Neuron (in vitro differentiated cells): Measurements from ENCODE around the gene MSGN1.
"Not testable (repeated sequence)": the region's sequence is repeated elsewhere in the genome, so short reads cannot be mapped to it uniquely, and the experiment has no call there.

Experiments used
- H2AFZ ChIP-seq: one replicate; pipeline ENCODE4 v1.6.1; 2013; ENCODE audit warnings: low read depth, mild to moderate bottlenecking, inconsistent platforms, low read length, moderate library complexity
- H3K27me3 ChIP-seq: one replicate; pipeline ENCODE4 v1.6.1; 2013; ENCODE audit warnings: low read length; ENCODE audit not compliant: insufficient read depth
- H3K36me3 ChIP-seq: one replicate; pipeline ENCODE4 v1.6.1; 2013; ENCODE audit warnings: low read length; ENCODE audit not compliant: insufficient read depth
- H3K4me1 ChIP-seq: one replicate; pipeline ENCODE4 v1.6.1; 2013; ENCODE audit warnings: low read length; ENCODE audit not compliant: insufficient read depth
- H3K4me3 ChIP-seq: 2 replicates; pipeline ENCODE4 v1.5.1; 2013; ENCODE audit warnings: mild to moderate bottlenecking, low read length, moderate library complexity
- H3K9me3 ChIP-seq: one replicate; pipeline ENCODE4 v1.6.1; 2013; ENCODE audit warnings: low read length

MSGN1 gene

GRCh38 chr2:17814601-17815000 lies 1.7 kb upstream of the MSGN1 start:
- Histone ChIP-seq H3K9me3 (no peaks in the 10 kb centered on the region), H3K4me3 (no peak overlapping the region), H3K27me3 (no peaks in the 10 kb centered on the region), H3K36me3 (no peaks in the 10 kb centered on the region), H2AFZ (no peak overlapping the region), H3K4me1 (no peaks in the 10 kb centered on the region)

DNA sequence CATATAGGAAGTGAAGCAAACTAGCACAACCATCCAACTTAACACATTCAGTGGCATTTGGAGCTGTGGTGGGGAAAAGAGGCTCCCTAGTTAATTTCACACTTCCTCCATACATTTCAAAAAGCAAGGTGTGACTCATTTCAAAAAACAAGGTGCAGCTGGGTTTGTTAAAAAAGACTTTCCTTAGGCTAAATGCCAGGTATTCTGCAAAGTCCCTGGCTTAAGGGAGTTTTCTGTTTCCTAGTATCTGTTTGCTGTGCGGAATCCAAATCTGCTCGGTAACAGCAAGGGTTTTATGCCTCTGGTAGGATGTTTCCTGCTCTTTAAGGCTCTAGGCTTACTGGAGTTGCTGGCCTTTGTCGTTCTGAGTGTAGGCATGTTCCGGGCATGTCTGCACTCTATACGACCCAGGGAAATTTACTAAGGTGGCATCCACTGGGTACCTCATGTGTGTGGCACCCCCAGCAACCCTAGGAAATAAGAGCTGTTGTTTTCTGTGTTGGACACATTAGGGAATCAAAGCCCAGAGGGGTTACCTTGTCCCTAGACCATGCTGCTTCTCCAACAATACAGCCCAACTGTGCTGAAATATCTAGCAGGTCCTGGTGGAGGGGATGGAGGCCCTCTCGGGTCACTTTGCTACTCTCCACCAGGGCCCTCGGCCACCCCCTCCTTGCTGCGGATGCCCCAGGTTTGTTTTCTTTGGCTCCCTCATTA lies 634 bp upstream of the MSGN1 start:
- Histone ChIP-seq H3K36me3 (no peaks in the 10 kb centered on the region), H3K4me3 (no peak overlapping the region), H3K4me1 (no peaks in the 10 kb centered on the region), H2AFZ (no peak overlapping the region), H3K27me3 (no peaks in the 10 kb centered on the region), H3K9me3 (no peaks in the 10 kb centered on the region)

DNA sequence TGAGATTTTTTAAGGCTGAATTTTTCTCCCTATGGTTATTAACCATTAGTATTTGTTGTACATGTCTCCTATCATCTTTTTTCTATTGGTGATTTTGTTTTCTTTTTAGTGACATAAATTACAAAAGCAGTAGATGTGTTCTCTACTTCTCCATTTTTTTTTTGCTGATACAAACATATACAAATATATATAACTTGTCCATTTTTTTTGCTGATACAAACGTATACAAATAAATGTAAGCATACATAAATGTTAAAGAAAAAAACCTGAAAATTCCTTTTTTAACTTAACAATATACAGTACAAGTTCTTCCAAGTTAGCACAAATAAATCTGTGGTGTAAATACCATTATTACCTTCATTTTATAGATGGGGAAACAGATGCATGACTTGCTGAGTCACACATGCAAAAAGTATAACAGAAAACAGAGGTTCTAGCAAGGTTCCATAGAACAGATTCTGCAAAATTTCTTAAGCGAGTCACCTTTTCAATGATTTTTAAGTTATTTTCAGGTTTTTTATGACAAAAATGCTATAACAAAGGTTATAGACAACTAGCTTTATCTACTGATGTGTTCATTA lies 2.1 kb downstream of the MSGN1 start:
- Histone ChIP-seq H3K9me3 (no peaks in the 10 kb centered on the region), H3K27me3 (no peaks in the 10 kb centered on the region), H2AFZ (no peak overlapping the region), H3K36me3 (no peaks in the 10 kb centered on the region), H3K4me3 (no peak overlapping the region), H3K4me1 (peaks cover 2% of the 10 kb centered on the region)

GRCh38 chr2:17821080-17821479 lies 4.8 kb downstream of the MSGN1 start:
- Histone ChIP-seq H3K27me3 (no peaks in the 10 kb centered on the region), H3K36me3 (no peaks in the 10 kb centered on the region), H3K9me3 (no peaks in the 10 kb centered on the region), H3K4me1 (peaks cover 2% of the 10 kb centered on the region), H2AFZ (no peak overlapping the region), H3K4me3 (no peak overlapping the region)

- Histone ChIP-seq H3K27me3 (peaks cover 5% of the 10 kb centered on the region), H3K4me1 (peaks cover 2% of the 10 kb centered on the region), H3K9me3 (no peaks in the 10 kb centered on the region), H2AFZ (no peak overlapping the region), H3K4me3 (no peak overlapping the region), H3K36me3 (no peaks in the 10 kb centered on the region)
Observed at GRCh38 chr2:17821535-17822444, 5.5 kb downstream of the MSGN1 start.

DNA sequence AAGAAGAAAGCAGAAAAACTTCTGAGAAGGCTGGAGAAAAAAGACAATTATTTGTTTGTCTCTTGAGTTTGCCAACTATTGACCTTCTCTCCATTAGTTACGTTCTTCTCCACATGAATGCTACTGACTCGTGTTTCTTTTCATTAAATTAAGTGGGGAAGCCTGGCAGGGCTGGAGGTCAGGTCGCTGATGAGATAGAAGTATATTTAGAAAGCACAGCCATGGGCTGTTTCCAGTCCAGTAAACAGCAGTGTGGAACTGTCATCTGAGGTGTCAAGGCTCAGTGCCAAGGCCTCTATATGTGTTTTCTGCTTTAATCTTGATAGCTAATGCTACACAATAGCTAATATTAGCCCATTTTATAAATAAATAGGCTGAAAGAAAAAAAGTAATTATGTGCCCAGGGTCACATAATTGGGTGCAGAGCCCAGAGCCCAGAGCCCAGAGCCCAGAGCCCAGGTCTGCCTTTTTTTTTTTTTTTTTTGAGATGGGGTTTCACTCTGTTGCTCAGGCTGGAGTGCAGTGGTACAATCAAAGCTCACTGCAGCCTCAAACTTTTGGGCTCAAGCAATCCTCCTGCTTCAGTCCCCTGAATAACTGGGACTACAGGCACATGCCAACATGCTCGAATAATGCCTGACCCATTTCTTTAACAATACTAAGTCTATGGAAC lies 6.3 kb downstream of the MSGN1 start:
- H3K4me3 ChIP-seq: no peak overlapping the region
- no peak overlapping the region for H2AFZ ChIP-seq
- H3K9me3 ChIP-seq: no peaks in the 10 kb centered on the region
- H3K36me3 ChIP-seq: no peaks in the 10 kb centered on the region
- peaks cover 2% of the 10 kb centered on the region for H3K4me1 ChIP-seq
- peaks cover 11% of the 10 kb centered on the region for H3K27me3 ChIP-seq

DNA sequence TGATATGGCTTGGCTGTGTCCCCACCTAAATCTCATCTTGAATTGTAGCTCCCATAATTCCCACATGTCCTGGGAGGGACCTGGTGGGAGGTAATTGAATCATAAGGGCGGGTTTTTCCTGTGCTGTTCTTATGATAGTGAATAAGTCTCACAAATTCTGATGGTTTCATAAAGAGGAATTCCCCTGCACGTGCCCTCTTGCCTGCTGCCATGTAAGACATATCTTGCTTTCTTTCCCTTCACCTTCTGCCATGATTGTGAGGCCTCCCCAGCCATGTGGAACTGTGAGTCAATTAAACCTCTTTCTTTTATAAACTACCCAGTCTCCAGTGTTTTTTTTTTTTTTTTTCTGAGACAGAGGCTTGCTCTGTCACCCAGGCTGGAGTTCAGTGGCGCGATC lies 7.4 kb downstream of the MSGN1 start:
- not testable (repeated sequence) for H3K9me3 ChIP-seq, H3K4me1 ChIP-seq, H3K36me3 ChIP-seq, H3K4me3 ChIP-seq, H2AFZ ChIP-seq
- H3K27me3 ChIP-seq: peaks cover 17% of the 10 kb centered on the region

- Histone ChIP-seq H2AFZ (no peak overlapping the region), H3K4me3 (no peak overlapping the region), H3K36me3 (no peaks in the 10 kb centered on the region), H3K27me3 (peaks cover 38% of the 10 kb centered on the region), H3K4me1 (peaks cover 2% of the 10 kb centered on the region), H3K9me3 (no peaks in the 10 kb centered on the region)
Observed at GRCh38 chr2:17827316-17827715, 11.1 kb downstream of the MSGN1 start.

DNA sequence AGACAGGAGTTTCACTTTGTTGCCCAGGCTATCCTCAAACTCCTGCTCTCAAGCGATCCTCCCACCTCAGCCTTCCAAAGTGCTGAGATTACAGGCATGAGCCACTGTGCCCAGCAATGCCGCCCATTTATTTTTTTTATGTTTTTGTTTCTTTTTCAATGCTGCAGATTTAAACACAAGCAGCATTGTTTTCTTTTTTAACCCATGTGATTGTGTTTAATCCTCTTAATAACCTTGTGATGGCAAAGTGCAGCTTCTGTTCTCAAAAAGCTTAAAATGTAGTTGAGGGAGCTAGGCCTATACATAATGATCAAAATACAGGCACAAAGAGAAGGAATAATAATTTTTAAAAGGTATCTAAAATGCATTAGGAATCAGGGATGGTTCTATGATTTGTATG lies 11.5 kb downstream of the MSGN1 start:
- peaks cover 38% of the 10 kb centered on the region for H3K27me3 ChIP-seq
- no peaks in the 10 kb centered on the region for H3K36me3 ChIP-seq
- no peak overlapping the region for H2AFZ ChIP-seq
- H3K9me3 ChIP-seq: no peaks in the 10 kb centered on the region
- H3K4me1 ChIP-seq: no peaks in the 10 kb centered on the region
- no peak overlapping the region for H3K4me3 ChIP-seq

DNA sequence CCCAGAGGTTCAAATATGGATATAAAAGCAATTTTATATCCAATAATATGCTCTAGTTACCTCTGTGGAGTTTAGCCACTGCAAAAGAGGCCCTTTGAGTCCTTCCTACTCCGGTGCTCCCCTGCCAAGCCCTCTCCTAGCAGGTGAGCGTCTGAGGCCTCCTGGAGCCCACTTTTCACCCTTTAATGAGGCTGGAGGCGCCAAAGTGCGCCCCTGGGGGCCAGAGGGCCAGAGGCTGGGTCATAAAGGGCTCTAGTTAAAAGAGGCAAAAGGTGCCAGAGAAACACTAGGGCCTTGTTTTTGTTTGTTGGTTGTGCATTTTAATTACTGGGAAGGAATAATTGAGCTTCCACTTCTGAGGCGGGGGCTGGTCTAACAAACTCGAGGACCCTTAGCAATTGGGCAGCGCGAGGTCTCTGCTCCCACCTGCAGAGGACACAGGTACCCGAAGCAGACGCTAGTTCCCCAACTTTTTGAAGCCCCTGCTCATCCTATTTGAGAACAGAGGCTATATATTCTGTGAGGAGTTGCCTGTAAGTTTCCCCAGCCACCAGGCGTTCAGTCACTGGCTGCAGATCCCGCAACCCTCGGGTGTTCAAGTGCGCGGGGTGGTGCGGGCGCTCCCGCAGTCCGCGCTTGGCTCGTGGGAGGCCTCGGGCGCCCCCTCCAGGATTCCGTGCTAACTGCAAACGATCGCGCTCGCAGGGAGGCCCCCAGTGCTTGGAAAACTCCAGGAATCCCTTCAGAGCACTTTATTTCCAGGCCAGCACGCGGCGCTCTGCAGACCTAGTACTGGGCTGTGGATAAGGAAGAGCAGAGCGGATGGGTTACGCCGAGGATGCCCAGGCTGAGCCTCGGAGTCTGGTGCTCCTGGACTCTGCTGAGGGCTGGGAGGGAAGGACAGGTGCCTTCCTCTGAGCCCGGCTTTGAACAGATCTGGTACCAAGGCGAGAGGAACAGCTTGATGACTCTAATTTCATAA lies 14.1 kb downstream of the MSGN1 start:
- no peaks in the 10 kb centered on the region for H3K36me3 ChIP-seq
- no peak overlapping the region for H3K4me3 ChIP-seq
- peaks cover 38% of the 10 kb centered on the region for H3K27me3 ChIP-seq
- no peak overlapping the region for H2AFZ ChIP-seq
- no peaks in the 10 kb centered on the region for H3K9me3 ChIP-seq
- H3K4me1 ChIP-seq: no peaks in the 10 kb centered on the region

DNA sequence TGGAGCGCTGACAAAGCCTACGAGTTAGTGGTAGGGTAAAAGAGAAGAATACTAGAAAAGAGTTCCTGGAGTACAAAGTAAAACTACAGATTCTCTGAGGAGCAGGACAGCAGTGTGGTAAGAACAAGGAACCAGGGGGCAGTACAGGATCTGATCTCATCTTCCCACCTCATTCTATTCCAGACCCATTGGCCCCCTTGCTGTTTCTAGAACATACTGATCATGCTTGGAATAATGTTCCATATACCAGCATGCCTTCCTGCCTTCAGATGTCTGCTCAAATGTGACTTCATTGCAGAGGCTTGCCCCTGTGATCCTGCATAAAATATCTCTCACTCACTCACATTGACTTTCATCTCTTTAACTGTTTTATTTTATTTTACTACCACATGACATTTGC lies 19.3 kb downstream of the MSGN1 start:
- Histone ChIP-seq H2AFZ (no peak overlapping the region), H3K36me3 (no peaks in the 10 kb centered on the region), H3K4me1 (no peaks in the 10 kb centered on the region), H3K27me3 (peaks cover 7% of the 10 kb centered on the region), H3K4me3 (no peak overlapping the region), H3K9me3 (no peaks in the 10 kb centered on the region)

DNA sequence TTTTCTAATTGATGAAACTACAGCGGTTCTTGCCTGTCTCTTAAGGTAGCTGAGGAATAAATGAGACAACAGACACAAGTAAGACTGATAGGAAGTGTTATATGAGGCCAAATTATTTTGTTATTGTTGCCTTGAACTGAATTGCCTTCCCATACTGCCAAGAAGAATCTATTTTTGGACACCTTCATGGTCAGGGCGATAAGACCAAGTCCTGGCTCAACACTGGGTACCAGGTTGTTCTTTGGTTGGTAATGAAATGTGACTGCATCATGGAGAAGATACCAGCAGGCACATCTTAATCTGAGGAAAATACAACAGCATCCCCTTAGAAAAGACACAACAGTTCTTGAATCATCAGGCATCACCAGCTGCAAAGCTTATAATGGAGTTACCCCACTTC lies 23.7 kb downstream of the MSGN1 start:
- Histone ChIP-seq H3K9me3 (no peaks in the 10 kb centered on the region), H3K4me3 (no peak overlapping the region), H2AFZ (no peak overlapping the region), H3K27me3 (no peaks in the 10 kb centered on the region), H3K4me1 (no peaks in the 10 kb centered on the region), H3K36me3 (no peaks in the 10 kb centered on the region)
